HS-27A (cell line): ENCODE data around the gene PRMT7.

Source experiments
- DNase-seq: peaks from one replicate; pipeline ENCODE4 v3.0.0-alpha.2; 2012; ENCODE audit warnings: low read depth, missing footprints

Gene PRMT7

GRCh38 chr16:68347605-68348004 is 36.8 kb downstream of the PRMT7 start:
- DNase-seq, result no peak

GRCh38 chr16:68348639-68349445 is 38.0 kb downstream of the PRMT7 start:
- no peak for DNase-seq

GRCh38 chr16:68349838-68350410 is 39.1 kb downstream of the PRMT7 start:
- DNase-seq, result no peak

GRCh38 chr16:68350813-68351350 is 40.1 kb downstream of the PRMT7 start:
- DNase-seq, result no peak

GRCh38 chr16:68351463-68351862 is 40.6 kb downstream of the PRMT7 start:
- DNase-seq, result no peak

GRCh38 chr16:68351991-68352431 is 41.2 kb downstream of the PRMT7 start:
- DNase-seq, result no peak

- no peak for DNase-seq
Observed at GRCh38 chr16:68353366-68353765, 42.5 kb downstream of the PRMT7 start.

GRCh38 chr16:68354816-68355215 is 44.0 kb downstream of the PRMT7 start:
- DNase-seq, result no peak

GRCh38 chr16:68355447-68356248 is 44.8 kb downstream of the PRMT7 start:
- no peak for DNase-seq

- DNase-seq, result no peak
Observed at GRCh38 chr16:68356249-68356918, 45.6 kb downstream of the PRMT7 start.

GRCh38 chr16:68356919-68357286 is 46.1 kb downstream of the PRMT7 start:
- no peak for DNase-seq

- no peak for DNase-seq
Observed at GRCh38 chr16:68357521-68357922, 46.7 kb downstream of the PRMT7 start.

- no peak for DNase-seq
Observed at GRCh38 chr16:68357923-68358322, 47.1 kb downstream of the PRMT7 start.

GRCh38 chr16:68358951-68359350 is 48.1 kb downstream of the PRMT7 start:
- DNase-seq, result no peak

GRCh38 chr16:68359398-68360191 is 48.8 kb downstream of the PRMT7 start:
- DNase-seq, result no peak

- no peak for DNase-seq
Observed at GRCh38 chr16:68360547-68360946, 49.7 kb downstream of the PRMT7 start.

- DNase-seq, result no peak
Observed at GRCh38 chr16:68360956-68361355, 50.1 kb downstream of the PRMT7 start.

- DNase-seq, result no peak
Observed at GRCh38 chr16:68361485-68361884, 50.7 kb downstream of the PRMT7 start.

GRCh38 chr16:68362262-68362913 is 51.6 kb downstream of the PRMT7 start:
- DNase-seq, result no peak

- DNase-seq, result no peak
Observed at GRCh38 chr16:68362947-68363657, 52.3 kb downstream of the PRMT7 start.
